Neural progenitor cell (in vitro differentiated cells): ENCODE data around the gene MMP28. TPM values are rescaled to one million over a fixed set of nuclear protein-coding genes. Genes with fewer than 3 reads are reported as not detected.
A peak's percentile ranks its signal among the peaks of the same experiment; 100 is the strongest.

Experiments
- DNase-seq: peaks from one replicate; pipeline ENCODE4 v3.0.0-alpha.2; 2016; ENCODE audit warnings: low spot score
- H2AFZ ChIP-seq: fragments of 200-600 bp; sonication (generic); replicated peaks from 2 replicates; pipeline ENCODE4 v1.6.1; 2016; ENCODE audit warnings: antibody characterized with exemption
- H3F3A ChIP-seq: fragments of 200-600 bp; sonication (generic); 2 replicates; pipeline ENCODE4 v1.6.1; 2016; ENCODE audit warnings: antibody characterized with exemption, low read depth
- H3K27ac ChIP-seq: fragments of 200-600 bp; sonication (generic); 2 replicates; pipeline ENCODE4 v1.5.1; 2016; ENCODE audit warnings: mild to moderate bottlenecking
- H3K27me3 ChIP-seq: fragments of 200-600 bp; sonication (generic); 2 replicates; pipeline ENCODE4 v1.6.1; 2016; ENCODE audit warnings: mild to moderate bottlenecking, moderate library complexity
- H3K36me3 ChIP-seq: fragments of 200-600 bp; sonication (generic); 2 replicates; pipeline ENCODE4 v1.5.1; 2016
- H3K4me1 ChIP-seq: fragments of 200-600 bp; sonication (generic); 2 replicates; pipeline ENCODE4 v1.6.1; 2016; ENCODE audit warnings: mixed run types
- H3K4me2 ChIP-seq: fragments of 200-600 bp; sonication (generic); 2 replicates; pipeline ENCODE4 v1.6.1; 2016
- H3K4me3 ChIP-seq: fragments of 200-600 bp; sonication (generic); 2 replicates; pipeline ENCODE4 v1.5.1; 2016
- H3K79me2 ChIP-seq: fragments of 200-600 bp; sonication (generic); 2 replicates; pipeline ENCODE4 v1.6.1; 2016; ENCODE audit warnings: low read depth
- H3K9ac ChIP-seq: fragments of 200-600 bp; sonication (generic); 2 replicates; pipeline ENCODE4 v1.6.1; 2016
- H3K9me3 ChIP-seq: fragments of 200-600 bp; sonication (generic); 2 replicates; pipeline ENCODE4 v1.5.1; 2016; ENCODE audit warnings: low read depth
- H4K20me1 ChIP-seq: fragments of 200-600 bp; sonication (generic); 2 replicates; pipeline ENCODE4 v1.6.1; 2016; ENCODE audit warnings: low read depth
- H3K27ac Mint-ChIP-seq: 3 replicates; pipeline ENCODE4 v1.8.0; 2021; ENCODE audit warnings: mixed read lengths
- H3K27me3 Mint-ChIP-seq: 2 replicates; pipeline ENCODE4 v1.8.0; 2022; ENCODE audit warnings: low read depth, mild to moderate bottlenecking, inconsistent platforms, moderate library complexity, mixed read lengths; ENCODE audit not compliant: insufficient read depth
- H3K36me3 Mint-ChIP-seq: 3 replicates; pipeline ENCODE4 v1.8.0; 2021; ENCODE audit warnings: mixed read lengths
- H3K4me1 Mint-ChIP-seq: 3 replicates; pipeline ENCODE4 v1.8.0; 2021; ENCODE audit warnings: mixed read lengths
- H3K4me3 Mint-ChIP-seq: 3 replicates; pipeline ENCODE4 v1.8.0; 2021; ENCODE audit warnings: mild to moderate bottlenecking, moderate library complexity, mixed read lengths
- H3K9me3 Mint-ChIP-seq: 3 replicates; pipeline ENCODE4 v1.8.0; 2020; ENCODE audit warnings: mixed read lengths
- EZH2 ChIP-seq: fragments of 200-600 bp; sonication (generic); IDR thresholded peaks from 2 replicates; pipeline ENCODE4 v1.6.1; 2017; ENCODE audit warnings: antibody characterized with exemption, mild to moderate bottlenecking, moderate library complexity
- EZH2phosphoT487 ChIP-seq: fragments of 200-600 bp; sonication (generic); IDR thresholded peaks from 2 replicates; pipeline ENCODE4 v1.6.1; 2017; ENCODE audit warnings: antibody characterized with exemption
- total RNA-seq: library from RNA; depleted of rRNA; stranded (reverse); fragments of >200 nt; gene quantifications from 2 replicates; pipeline ENCODE4 v1.2.3, GENCODE V29; 2015; ENCODE audit warnings: low replicate concordance
- TF ChIP-seq, protein P1 (sequence below): fragments of 200-600 bp; sonication (generic); IDR thresholded peaks from 2 replicates; pipeline ENCODE4 v1.5.1; 2017; ENCODE audit warnings: antibody characterized with exemption, mild to moderate bottlenecking

Gene MMP28
- total RNA-seq, 1 donor from 2014 or later = not detected

DNA sequence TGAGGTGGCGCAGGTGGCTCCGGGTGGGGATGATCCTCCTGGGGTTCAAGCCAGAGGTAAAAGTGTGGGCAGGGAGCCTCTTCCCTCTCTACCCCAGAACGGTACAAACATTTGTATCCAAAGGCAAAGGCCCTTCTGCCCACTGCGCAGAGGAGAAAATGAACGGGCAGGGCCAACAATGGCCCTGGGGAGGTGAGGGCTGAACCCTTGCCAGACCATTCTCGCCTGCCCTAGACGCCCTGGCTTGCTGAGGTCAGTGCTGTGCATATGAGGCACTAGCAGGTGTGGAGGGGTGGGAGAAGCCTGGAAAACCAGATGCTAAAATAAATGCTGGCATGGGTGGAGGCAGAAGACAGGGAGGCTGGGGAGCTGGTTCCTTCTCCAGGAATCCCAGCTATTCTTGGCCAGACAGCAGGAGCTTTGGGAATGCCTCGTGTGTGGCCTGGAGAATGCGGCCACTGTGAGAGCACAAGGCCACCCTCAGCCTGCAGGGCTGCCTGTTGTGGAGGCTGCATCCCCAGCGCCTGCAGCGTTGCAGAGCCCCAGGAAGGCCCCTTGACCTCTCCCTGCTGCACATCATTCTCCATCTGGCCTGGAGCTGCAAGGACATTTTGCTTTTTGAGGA, 30.2 kb downstream of the MMP28 start:
- DNase-seq = peak; percentile 48
- Histone ChIP-seq H4K20me1 (no peaks in the 10 kb centered on the region), H3K9me3 (no peaks in the 10 kb centered on the region), H3F3A (peaks cover 29% of the 10 kb centered on the region), H3K9ac (no peak overlapping the region), H3K4me3 (no peak overlapping the region), H3K36me3 (no peaks in the 10 kb centered on the region), H2AFZ (peak overlapping the region; percentile 91), H3K79me2 (no peaks in the 10 kb centered on the region), H3K27me3 (no peaks in the 10 kb centered on the region), H3K27ac (no peak overlapping the region), H3K4me2 (no peak overlapping the region), H3K4me1 (peaks cover 19% of the 10 kb centered on the region)
- Mint-ChIP-seq H3K4me3 (peak overlapping the region; percentile 88), H3K27me3 (peaks cover under 1% of the 10 kb centered on the region), H3K27ac (peak overlapping the region; percentile 88), H3K36me3 (no peaks in the 10 kb centered on the region), H3K4me1 (peaks cover 26% of the 10 kb centered on the region), H3K9me3 (no peaks in the 10 kb centered on the region)
- TF ChIP-seq, protein P1, sequence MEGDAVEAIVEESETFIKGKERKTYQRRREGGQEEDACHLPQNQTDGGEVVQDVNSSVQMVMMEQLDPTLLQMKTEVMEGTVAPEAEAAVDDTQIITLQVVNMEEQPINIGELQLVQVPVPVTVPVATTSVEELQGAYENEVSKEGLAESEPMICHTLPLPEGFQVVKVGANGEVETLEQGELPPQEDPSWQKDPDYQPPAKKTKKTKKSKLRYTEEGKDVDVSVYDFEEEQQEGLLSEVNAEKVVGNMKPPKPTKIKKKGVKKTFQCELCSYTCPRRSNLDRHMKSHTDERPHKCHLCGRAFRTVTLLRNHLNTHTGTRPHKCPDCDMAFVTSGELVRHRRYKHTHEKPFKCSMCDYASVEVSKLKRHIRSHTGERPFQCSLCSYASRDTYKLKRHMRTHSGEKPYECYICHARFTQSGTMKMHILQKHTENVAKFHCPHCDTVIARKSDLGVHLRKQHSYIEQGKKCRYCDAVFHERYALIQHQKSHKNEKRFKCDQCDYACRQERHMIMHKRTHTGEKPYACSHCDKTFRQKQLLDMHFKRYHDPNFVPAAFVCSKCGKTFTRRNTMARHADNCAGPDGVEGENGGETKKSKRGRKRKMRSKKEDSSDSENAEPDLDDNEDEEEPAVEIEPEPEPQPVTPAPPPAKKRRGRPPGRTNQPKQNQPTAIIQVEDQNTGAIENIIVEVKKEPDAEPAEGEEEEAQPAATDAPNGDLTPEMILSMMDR = no peak
- TF ChIP-seq EZH2phosphoT487 (no peak), EZH2 (no peak)

DNA sequence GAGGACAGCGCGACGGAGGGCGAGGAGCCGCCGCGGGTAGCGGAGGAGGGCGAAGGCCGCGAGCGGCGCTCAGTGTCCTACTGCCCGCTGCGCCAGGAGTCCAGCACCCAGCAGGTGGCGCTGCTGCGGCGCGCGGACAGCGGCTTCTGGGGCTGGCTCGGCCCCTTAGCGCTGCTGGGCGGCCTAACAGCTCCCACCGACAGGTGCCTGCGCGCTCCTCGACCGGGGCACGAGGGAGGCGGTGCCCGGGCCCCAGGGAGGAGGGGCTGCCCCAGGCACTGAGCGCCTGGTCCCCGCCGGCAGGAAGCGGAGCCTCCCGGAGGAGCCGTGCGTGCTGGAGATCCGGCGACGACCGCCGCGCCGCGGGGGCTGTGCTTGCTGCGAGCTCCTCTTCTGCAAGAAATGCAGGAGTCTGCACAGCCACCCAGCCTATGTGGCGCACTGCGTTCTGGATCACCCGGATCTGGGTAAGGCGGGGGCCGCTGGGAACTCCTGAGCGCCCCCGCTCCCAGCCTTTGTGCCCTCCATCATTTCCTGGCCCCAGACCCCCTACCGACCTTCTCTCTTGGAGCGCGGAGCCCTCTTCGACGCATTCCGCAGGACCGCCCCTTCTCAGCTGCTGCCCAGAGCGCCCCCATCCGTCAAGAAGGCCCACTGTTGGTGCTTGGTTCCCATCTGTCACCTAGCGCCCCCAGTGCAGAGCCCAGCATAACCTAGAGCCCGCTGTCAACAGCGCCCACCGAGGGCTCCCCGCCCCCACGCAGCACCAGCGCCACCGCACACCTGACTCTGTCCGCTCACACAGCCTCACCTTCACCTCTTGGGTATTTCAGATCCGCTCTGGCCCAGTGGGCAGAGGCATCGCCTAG, 31.1 kb downstream of the MMP28 start:
- H3K4me1 Mint-ChIP-seq = peaks cover 26% of the 10 kb centered on the region
- Histone ChIP-seq H3K4me3 (peak overlapping the region; percentile 48), H3K27ac (no peak overlapping the region), H3K4me1 (peaks cover 19% of the 10 kb centered on the region), H3K79me2 (no peaks in the 10 kb centered on the region), H3K9ac (no peak overlapping the region), H3K9me3 (no peaks in the 10 kb centered on the region), H4K20me1 (no peaks in the 10 kb centered on the region), H3K36me3 (no peaks in the 10 kb centered on the region), H2AFZ (peak overlapping the region; percentile 91), H3K27me3 (no peaks in the 10 kb centered on the region), H3K4me2 (peak overlapping the region; percentile 74), H3F3A (peaks cover 29% of the 10 kb centered on the region)
- no peaks in the 10 kb centered on the region for H3K9me3 Mint-ChIP-seq
- peaks cover 3% of the 10 kb centered on the region for H3K27me3 Mint-ChIP-seq
- H3K36me3 Mint-ChIP-seq = no peaks in the 10 kb centered on the region
- peak overlapping the region; percentile 88 for H3K4me3 Mint-ChIP-seq
- H3K27ac Mint-ChIP-seq = no peak overlapping the region
- peak; percentile 96 for DNase-seq
- TF ChIP-seq EZH2phosphoT487 = no peak
- TF ChIP-seq EZH2 = peak; percentile 40
- TF ChIP-seq, protein P1 = peak; percentile 73

DNA sequence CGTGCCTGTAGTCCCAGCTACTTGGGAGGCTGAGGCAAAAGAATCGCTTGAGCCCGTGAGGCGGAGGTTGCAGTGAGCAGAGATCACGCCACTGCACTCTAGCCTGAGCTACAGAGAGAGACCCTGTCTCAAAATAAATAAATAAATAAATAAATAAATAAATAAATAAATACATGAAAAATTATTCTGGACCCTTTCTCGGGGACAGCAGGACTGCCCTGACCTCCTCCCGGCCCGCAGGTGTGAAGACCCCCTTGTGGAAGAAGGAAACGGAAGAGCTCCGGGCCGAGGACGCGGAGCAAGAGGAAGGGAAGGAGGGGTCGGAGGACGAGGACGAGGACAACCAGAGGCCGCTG, 31.7 kb downstream of the MMP28 start:
- peak overlapping the region; percentile 48 for H3K4me3 ChIP-seq
- H3K9ac ChIP-seq = no peak overlapping the region
- TF ChIP-seq EZH2 = no peak
- no peak for TF ChIP-seq EZH2phosphoT487
- TF ChIP-seq, protein P1 = no peak
- Mint-ChIP-seq H3K4me3 (peak overlapping the region; percentile 85), H3K27me3 (peaks cover 3% of the 10 kb centered on the region), H3K9me3 (no peaks in the 10 kb centered on the region), H3K36me3 (no peaks in the 10 kb centered on the region), H3K27ac (peak overlapping the region; percentile 84), H3K4me1 (peaks cover 26% of the 10 kb centered on the region)
- H3K79me2 ChIP-seq = no peaks in the 10 kb centered on the region
- H4K20me1 ChIP-seq = no peaks in the 10 kb centered on the region
- no peaks in the 10 kb centered on the region for H3K9me3 ChIP-seq
- peaks cover 19% of the 10 kb centered on the region for H3K4me1 ChIP-seq
- H3K27me3 ChIP-seq = no peaks in the 10 kb centered on the region
- no peak overlapping the region for H3K27ac ChIP-seq
- no peaks in the 10 kb centered on the region for H3K36me3 ChIP-seq
- H3F3A ChIP-seq = peaks cover 29% of the 10 kb centered on the region
- no peak overlapping the region for H2AFZ ChIP-seq
- no peak overlapping the region for H3K4me2 ChIP-seq
- no peak for DNase-seq
